Stimulated activated effector memory CD8-positive, alpha-beta T cell treated with anti-CD3 and anti-CD28 coated beads, Interleukin-12 subunit alpha, Interleukin-12 subunit beta, amount 100 ng/mL, for 72 hours (primary cell): ENCODE results near the gene TMED9.
"Not testable (repeated sequence)": the region's sequence is repeated elsewhere in the genome, so short reads cannot be mapped to it uniquely, and the experiment has no call there.

Experiments
- ATAC-seq: fragments of 150-1000 bp; cut with Tn5 transposase; 2 replicates; pipeline ENCODE4 v1.10.0; 2021
- DNase-seq, 2 donors: peaks; one replicate each; pipeline ENCODE4 v3.0.0; 2021 to 2022; ENCODE audit warnings: low spot score in 2 of 2
- H3K27ac Mint-ChIP-seq: one replicate; pipeline ENCODE4 v1.8.0; 2022; ENCODE audit warnings: mild to moderate bottlenecking, mixed read lengths
- H3K36me3 Mint-ChIP-seq: one replicate; pipeline ENCODE4 v1.8.0; 2022; ENCODE audit warnings: mild to moderate bottlenecking, mixed read lengths
- H3K4me1 Mint-ChIP-seq: one replicate; pipeline ENCODE4 v1.8.0; 2022; ENCODE audit warnings: mixed read lengths
- H3K4me3 Mint-ChIP-seq: one replicate; pipeline ENCODE4 v1.8.0; 2022; ENCODE audit warnings: mild to moderate bottlenecking, mixed read lengths
- H3K9me3 Mint-ChIP-seq: one replicate; pipeline ENCODE4 v1.8.0; 2022; ENCODE audit warnings: mixed read lengths

TMED9 gene

GRCh38 chr5:177607452-177608192, 15.6 kb downstream of the TMED9 start:
- ATAC-seq (peak; percentile 73), DNase-seq (peak; percentile 35 to 69)
- Mint-ChIP-seq H3K9me3 (no peaks in the 10 kb centered on the region), H3K4me1 (peaks cover 29% of the 10 kb centered on the region), H3K4me3 (no peak overlapping the region), H3K36me3 (peaks cover 32% of the 10 kb centered on the region), H3K27ac (peak overlapping the region; percentile 58)

- Mint-ChIP-seq H3K9me3 (no peaks in the 10 kb centered on the region), H3K4me3 (no peak overlapping the region), H3K36me3 (peaks cover 32% of the 10 kb centered on the region), H3K27ac (peak overlapping the region; percentile 65), H3K4me1 (peaks cover 26% of the 10 kb centered on the region)
- no peak for DNase-seq
- no peak for ATAC-seq
Measured at GRCh38 chr5:177608243-177609075, 16.5 kb downstream of the TMED9 start.

GRCh38 chr5:177609076-177610059, 17.4 kb downstream of the TMED9 start:
- Mint-ChIP-seq H3K4me3 (no peak overlapping the region), H3K36me3 (peaks cover 32% of the 10 kb centered on the region), H3K27ac (peak overlapping the region; percentile 83), H3K4me1 (peaks cover 21% of the 10 kb centered on the region), H3K9me3 (no peaks in the 10 kb centered on the region)
- DNase-seq, result no peak
- no peak for ATAC-seq

GRCh38 chr5:177610131-177610769, 18.2 kb downstream of the TMED9 start:
- no peaks in the 10 kb centered on the region for H3K9me3 Mint-ChIP-seq
- no peak overlapping the region for H3K4me3 Mint-ChIP-seq
- H3K27ac Mint-ChIP-seq, result peak overlapping the region; percentile 83
- DNase-seq (no peak), ATAC-seq (no peak)
- H3K36me3 Mint-ChIP-seq, result peaks cover 34% of the 10 kb centered on the region
- H3K4me1 Mint-ChIP-seq, result peaks cover 21% of the 10 kb centered on the region

GRCh38 chr5:177610770-177611445, 18.9 kb downstream of the TMED9 start:
- no peaks in the 10 kb centered on the region for H3K9me3 Mint-ChIP-seq
- peak overlapping the region; percentile 83 for H3K27ac Mint-ChIP-seq
- H3K4me1 Mint-ChIP-seq, result peaks cover 17% of the 10 kb centered on the region
- DNase-seq (no peak), ATAC-seq (no peak)
- H3K4me3 Mint-ChIP-seq, result no peak overlapping the region
- peaks cover 30% of the 10 kb centered on the region for H3K36me3 Mint-ChIP-seq

GRCh38 chr5:177611446-177612214, 19.6 kb downstream of the TMED9 start:
- no peak overlapping the region for H3K4me3 Mint-ChIP-seq
- DNase-seq, result no peak
- peak overlapping the region; percentile 84 for H3K27ac Mint-ChIP-seq
- no peaks in the 10 kb centered on the region for H3K9me3 Mint-ChIP-seq
- H3K4me1 Mint-ChIP-seq, result peaks cover 10% of the 10 kb centered on the region
- peak; percentile 4 for ATAC-seq
- H3K36me3 Mint-ChIP-seq, result peaks cover 27% of the 10 kb centered on the region

- H3K36me3 Mint-ChIP-seq, result peaks cover 25% of the 10 kb centered on the region
- DNase-seq (no peak), ATAC-seq (no peak)
- H3K4me3 Mint-ChIP-seq, result no peak overlapping the region
- H3K4me1 Mint-ChIP-seq, result peaks cover 3% of the 10 kb centered on the region
- H3K27ac Mint-ChIP-seq, result peak overlapping the region; percentile 84
- no peaks in the 10 kb centered on the region for H3K9me3 Mint-ChIP-seq
Measured at GRCh38 chr5:177612215-177612673, 20.2 kb downstream of the TMED9 start.

- Mint-ChIP-seq H3K4me1 (no peaks in the 10 kb centered on the region), H3K27ac (no peak overlapping the region), H3K36me3 (peaks cover 57% of the 10 kb centered on the region), H3K4me3 (no peak overlapping the region), H3K9me3 (no peaks in the 10 kb centered on the region)
- DNase-seq (no peak), ATAC-seq (no peak)
Measured at GRCh38 chr5:177620560-177620959, 28.6 kb downstream of the TMED9 start.

GRCh38 chr5:177624172-177624571, 32.2 kb downstream of the TMED9 start:
- not testable (repeated sequence) for H3K27ac Mint-ChIP-seq, H3K9me3 Mint-ChIP-seq, ATAC-seq, DNase-seq, H3K4me1 Mint-ChIP-seq, H3K4me3 Mint-ChIP-seq
- H3K36me3 Mint-ChIP-seq, result peaks cover 47% of the 10 kb centered on the region

- not testable (repeated sequence) for ATAC-seq, H3K4me3 Mint-ChIP-seq, H3K4me1 Mint-ChIP-seq, H3K9me3 Mint-ChIP-seq, H3K27ac Mint-ChIP-seq, DNase-seq
- H3K36me3 Mint-ChIP-seq, result peaks cover 12% of the 10 kb centered on the region
Measured at GRCh38 chr5:177630186-177630585, 38.2 kb downstream of the TMED9 start.

GRCh38 chr5:177634912-177635311, 42.9 kb downstream of the TMED9 start:
- not testable (repeated sequence) for H3K9me3 Mint-ChIP-seq, H3K27ac Mint-ChIP-seq, DNase-seq, ATAC-seq, H3K4me3 Mint-ChIP-seq, H3K36me3 Mint-ChIP-seq, H3K4me1 Mint-ChIP-seq

- not testable (repeated sequence) for H3K4me3 Mint-ChIP-seq, H3K27ac Mint-ChIP-seq, H3K4me1 Mint-ChIP-seq, H3K36me3 Mint-ChIP-seq, DNase-seq, H3K9me3 Mint-ChIP-seq
- peak; percentile 86 for ATAC-seq
Measured at GRCh38 chr5:177645462-177645861, 53.5 kb downstream of the TMED9 start.
